ENCODE measurements around the gene RASIP1. TPM values are rescaled to one million over a fixed set of nuclear protein-coding genes. Genes with fewer than 3 reads are reported as not detected.
"Not testable (repeated sequence)": the region's sequence is repeated elsewhere in the genome, so short reads cannot be mapped to it uniquely, and the experiment has no call there.

RASIP1 gene
- total RNA-seq, 1 donor from 2014 or later, result 2.4 TPM

DNA sequence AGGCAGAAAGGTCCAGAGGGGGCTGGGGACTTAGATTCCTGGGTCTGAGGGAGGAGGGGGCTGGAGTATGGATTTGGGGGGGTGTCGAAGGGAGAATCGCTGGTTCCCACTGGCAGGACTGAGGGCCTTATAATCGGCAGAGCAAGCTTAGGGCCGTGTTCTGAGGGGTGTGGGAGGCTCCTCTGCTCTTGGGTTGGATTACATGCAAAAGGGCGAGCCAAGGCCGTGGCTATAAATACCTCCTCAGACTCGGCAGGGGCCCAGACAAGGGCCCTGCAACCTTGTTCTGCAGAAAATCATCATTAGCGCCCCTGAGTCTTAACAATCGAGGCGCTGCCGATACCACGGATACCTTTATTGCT lies 20.2 kb downstream of the RASIP1 start:
- Histone ChIP-seq H3K36me3 (ENCODE audit: control insufficient read depth, insufficient read depth, low read length) (no peaks in the 10 kb centered on the region), H3K27me3 (ENCODE audit: control insufficient read depth, insufficient read depth, low read length) (no peaks in the 10 kb centered on the region), H3K4me3 (ENCODE audit: low read depth, low read length) (no peak overlapping the region)
- no peak for DNase-seq (ENCODE audit: low read depth)
- FAIRE-seq, result no peak
- TF ChIP-seq, protein P1, sequence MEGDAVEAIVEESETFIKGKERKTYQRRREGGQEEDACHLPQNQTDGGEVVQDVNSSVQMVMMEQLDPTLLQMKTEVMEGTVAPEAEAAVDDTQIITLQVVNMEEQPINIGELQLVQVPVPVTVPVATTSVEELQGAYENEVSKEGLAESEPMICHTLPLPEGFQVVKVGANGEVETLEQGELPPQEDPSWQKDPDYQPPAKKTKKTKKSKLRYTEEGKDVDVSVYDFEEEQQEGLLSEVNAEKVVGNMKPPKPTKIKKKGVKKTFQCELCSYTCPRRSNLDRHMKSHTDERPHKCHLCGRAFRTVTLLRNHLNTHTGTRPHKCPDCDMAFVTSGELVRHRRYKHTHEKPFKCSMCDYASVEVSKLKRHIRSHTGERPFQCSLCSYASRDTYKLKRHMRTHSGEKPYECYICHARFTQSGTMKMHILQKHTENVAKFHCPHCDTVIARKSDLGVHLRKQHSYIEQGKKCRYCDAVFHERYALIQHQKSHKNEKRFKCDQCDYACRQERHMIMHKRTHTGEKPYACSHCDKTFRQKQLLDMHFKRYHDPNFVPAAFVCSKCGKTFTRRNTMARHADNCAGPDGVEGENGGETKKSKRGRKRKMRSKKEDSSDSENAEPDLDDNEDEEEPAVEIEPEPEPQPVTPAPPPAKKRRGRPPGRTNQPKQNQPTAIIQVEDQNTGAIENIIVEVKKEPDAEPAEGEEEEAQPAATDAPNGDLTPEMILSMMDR (IDR thresholded peaks at IDR 0.05; ENCODE audit: insufficient read depth, low read length, severe bottlenecking), result no peak

DNA sequence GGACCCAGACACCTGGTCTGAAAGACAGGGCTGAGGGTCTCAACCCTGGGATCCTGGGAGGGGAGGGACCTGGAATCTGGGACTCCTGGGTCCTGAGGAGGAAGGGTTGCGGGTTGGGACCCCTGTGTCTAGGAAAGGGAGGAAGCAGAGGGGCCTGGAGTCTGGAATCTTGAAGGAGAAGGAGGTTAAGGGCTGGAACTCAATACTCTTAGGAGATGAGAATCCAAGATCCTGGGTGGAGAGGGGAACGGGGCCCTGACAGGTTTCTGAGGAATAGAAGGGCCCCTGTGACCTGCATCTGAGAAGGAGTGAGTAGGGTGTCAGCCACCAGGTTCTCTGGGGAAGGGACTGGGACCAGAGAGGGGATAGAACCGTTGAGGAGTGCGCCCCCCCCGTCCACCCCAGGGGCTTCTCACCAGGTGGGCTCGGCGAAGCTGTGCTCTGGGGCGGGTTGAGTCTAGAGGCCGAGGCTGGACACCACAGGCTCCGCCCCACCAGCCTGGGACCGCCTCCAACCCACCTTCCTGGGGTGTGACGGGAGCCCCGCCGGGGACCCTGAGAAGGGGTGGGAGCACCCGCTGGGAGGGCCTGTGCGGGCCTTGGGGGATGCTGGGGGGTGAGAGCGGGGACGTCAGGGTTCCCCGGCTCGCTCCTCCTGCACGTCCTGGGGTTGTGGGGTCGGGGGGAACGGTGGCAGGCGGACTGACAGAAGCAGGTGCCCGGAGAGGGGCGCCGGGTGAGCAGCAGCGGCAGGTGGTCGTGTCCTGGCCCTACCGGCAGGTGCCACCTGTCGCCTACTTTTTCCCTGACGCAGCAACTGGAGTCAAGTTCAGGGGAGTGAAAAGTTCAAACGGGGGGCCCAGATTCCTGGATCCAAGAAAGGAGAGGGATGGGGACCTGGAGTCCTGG lies 20.9 kb downstream of the RASIP1 start, which contains the start of gene MAMSTR:
Gene MAMSTR, minus strand, starts transcription at position 463 of the 909 bp plus-strand sequence. CDS start 694 bp downstream, outside the sequence.
- TF ChIP-seq, protein P1 (IDR thresholded peaks at IDR 0.05; ENCODE audit: insufficient read depth, low read length, severe bottlenecking), result no peak
- FAIRE-seq (no peak), DNase-seq (ENCODE audit: low read depth) (no peak)
- H3K36me3 ChIP-seq (ENCODE audit: control insufficient read depth, insufficient read depth, low read length), result no peaks in the 10 kb centered on the region
- no peaks in the 10 kb centered on the region for H3K27me3 ChIP-seq (ENCODE audit: control insufficient read depth, insufficient read depth, low read length)
- no peak within 1 kb of the TSS for H3K4me3 ChIP-seq (ENCODE audit: low read depth, low read length)

DNA sequence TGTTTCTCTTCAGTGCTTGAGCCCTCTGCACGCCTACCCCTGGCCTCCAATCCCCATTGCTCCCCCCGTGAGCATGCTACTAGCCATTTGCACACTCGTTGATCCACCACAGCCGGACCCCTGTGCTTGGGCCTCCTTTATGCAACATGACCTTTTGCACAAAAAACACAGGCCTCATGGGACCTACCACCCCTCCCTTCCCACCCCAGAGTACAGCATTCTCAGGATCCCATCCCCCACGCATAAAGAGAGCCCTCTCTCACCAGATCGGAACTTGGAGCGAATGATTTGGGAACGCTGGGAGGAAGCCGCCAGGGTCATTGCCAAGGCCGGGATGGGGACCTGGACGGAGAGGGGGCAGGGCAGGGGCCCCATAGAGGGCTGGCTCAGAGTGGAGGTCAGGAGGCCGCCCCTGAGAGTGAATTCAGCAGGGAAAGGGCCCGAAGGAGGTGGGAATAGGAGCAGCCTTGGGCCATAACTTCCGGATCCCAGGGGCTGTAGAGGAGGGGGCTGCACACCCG lies 21.6 kb downstream of the RASIP1 start:
- FAIRE-seq, result no peak
- no peak overlapping the region for H3K4me3 ChIP-seq (ENCODE audit: low read depth, low read length)
- DNase-seq (ENCODE audit: low read depth), result no peak
- no peaks in the 10 kb centered on the region for H3K36me3 ChIP-seq (ENCODE audit: control insufficient read depth, insufficient read depth, low read length)
- no peaks in the 10 kb centered on the region for H3K27me3 ChIP-seq (ENCODE audit: control insufficient read depth, insufficient read depth, low read length)
- TF ChIP-seq, protein P1 (IDR thresholded peaks at IDR 0.05; ENCODE audit: insufficient read depth, low read length, severe bottlenecking), result no peak

DNA sequence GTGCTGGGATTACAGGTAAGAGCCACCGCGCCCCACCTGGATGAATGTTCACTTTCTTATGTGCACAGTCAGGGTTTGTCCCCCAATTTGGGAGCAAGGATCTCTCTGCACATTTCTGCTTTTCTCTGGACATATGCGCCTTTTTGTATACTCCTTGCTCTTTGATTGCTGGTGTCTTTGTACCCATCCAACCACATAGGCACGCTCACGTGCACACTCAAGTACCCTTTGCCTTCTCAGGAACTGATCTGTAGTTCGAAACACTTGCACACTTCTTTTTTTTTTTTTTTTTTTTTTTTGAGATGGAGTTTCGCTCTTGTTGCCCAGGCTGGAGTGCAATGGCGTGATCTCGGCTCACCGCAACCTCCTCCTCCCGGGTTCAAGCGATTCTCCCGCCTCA lies 22.3 kb downstream of the RASIP1 start:
- not testable (repeated sequence) for H3K4me3 ChIP-seq (ENCODE audit: low read depth, low read length); H3K27me3 ChIP-seq (ENCODE audit: control insufficient read depth, insufficient read depth, low read length); DNase-seq (ENCODE audit: low read depth); FAIRE-seq; H3K36me3 ChIP-seq (ENCODE audit: control insufficient read depth, insufficient read depth, low read length)

DNA sequence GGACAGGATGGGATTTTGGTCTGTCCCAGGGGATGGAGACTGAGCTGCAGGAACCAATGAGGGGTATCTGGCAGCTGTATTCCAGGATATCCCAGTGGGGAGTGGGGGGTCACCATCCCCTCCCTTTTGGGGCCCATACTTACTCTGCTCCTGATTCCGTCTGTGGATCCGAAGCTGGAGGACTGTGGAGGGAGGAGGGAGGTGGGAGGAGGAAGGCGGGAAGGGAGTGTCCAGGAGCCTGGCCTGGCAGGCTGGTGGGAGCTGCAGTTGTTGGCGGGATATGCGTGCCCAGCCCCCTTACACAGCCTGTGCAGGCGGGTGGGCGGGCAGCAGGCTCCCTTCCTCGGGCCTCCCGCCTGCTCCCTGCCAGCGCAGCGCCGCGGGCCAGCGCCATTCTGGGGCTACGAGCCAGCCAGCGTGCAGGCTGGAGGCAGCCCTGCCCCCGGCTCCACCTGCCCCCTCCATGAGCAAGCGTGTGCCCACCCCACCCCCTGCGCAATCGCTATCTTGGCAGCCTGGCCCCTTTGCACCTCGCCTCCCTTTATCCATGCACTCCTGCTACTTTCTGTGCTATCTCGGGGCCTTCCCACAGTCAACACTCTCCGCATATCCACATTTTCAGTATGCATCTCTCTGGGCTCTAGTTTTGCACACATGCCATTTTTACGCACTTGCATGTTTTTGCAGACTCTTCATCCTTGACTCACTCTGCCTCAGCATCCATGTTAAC lies 23.7 kb downstream of the RASIP1 start:
- Histone ChIP-seq H3K4me3 (ENCODE audit: low read depth, low read length) (no peak overlapping the region), H3K27me3 (ENCODE audit: control insufficient read depth, insufficient read depth, low read length) (no peaks in the 10 kb centered on the region), H3K36me3 (ENCODE audit: control insufficient read depth, insufficient read depth, low read length) (no peaks in the 10 kb centered on the region)
- DNase-seq (ENCODE audit: low read depth), result no peak
- TF ChIP-seq, protein P1 (IDR thresholded peaks at IDR 0.05; ENCODE audit: insufficient read depth, low read length, severe bottlenecking), result no peak
- no peak for FAIRE-seq

DNA sequence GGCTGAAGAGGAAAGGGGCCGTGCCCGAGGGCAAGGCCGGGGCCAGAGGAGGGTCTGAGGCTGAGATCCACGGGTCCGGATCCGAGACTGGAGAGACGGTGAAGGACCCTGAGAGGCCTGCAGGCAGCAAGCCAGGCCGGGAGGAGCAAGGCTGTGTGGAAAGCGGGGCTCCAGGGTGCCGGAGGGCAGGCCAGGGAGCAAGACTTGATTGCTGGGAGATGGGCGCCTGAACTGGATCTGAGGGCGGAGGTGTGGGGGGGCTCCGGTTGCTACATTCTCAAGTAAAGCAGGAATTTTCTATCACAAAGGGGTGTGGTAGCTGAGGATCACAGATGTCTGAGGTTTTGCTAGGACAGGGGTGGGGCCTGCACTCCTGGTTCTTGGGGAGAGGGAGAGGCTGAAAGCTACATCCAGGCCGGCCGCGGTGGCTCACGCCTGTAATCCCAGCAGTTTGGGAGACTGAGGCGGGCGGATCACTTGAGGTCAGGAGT lies 24.7 kb downstream of the RASIP1 start:
- no peak overlapping the region for H3K4me3 ChIP-seq (ENCODE audit: low read depth, low read length)
- H3K27me3 ChIP-seq (ENCODE audit: control insufficient read depth, insufficient read depth, low read length), result no peaks in the 10 kb centered on the region
- no peaks in the 10 kb centered on the region for H3K36me3 ChIP-seq (ENCODE audit: control insufficient read depth, insufficient read depth, low read length)
- no peak for FAIRE-seq
- TF ChIP-seq, protein P1 (IDR thresholded peaks at IDR 0.05; ENCODE audit: insufficient read depth, low read length, severe bottlenecking), result no peak
- DNase-seq (ENCODE audit: low read depth), result no peak

Data from bronchial epithelial cell (primary cell).